ENCODE data around the gene NOL7.

The NOL7 gene

GRCh38 chr6:13600036-13600435, 15.1 kb upstream of the NOL7 start:
- no peak for DNase-seq

- DNase-seq: no peak
Observed at GRCh38 chr6:13604135-13604534, 11.0 kb upstream of the NOL7 start.

- no peak for DNase-seq
Observed at GRCh38 chr6:13604546-13605416, 10.4 kb upstream of the NOL7 start.

- no peak for DNase-seq
Observed at GRCh38 chr6:13605634-13606033, 9.5 kb upstream of the NOL7 start.

GRCh38 chr6:13611715-13612114, 3.4 kb upstream of the NOL7 start:
- no peak for DNase-seq

GRCh38 chr6:13613029-13613594, 2.0 kb upstream of the NOL7 start:
- DNase-seq: no peak

- DNase-seq: peak; percentile 70
Observed at GRCh38 chr6:13614126-13614925, 809 bp upstream of the NOL7 start.

- DNase-seq: peak; percentile 76
Observed at GRCh38 chr6:13615792-13616120, 621 bp downstream of the NOL7 start.

GRCh38 chr6:13617066-13617465, 1.9 kb downstream of the NOL7 start:
- no peak for DNase-seq

- DNase-seq: no peak
Observed at GRCh38 chr6:13624871-13625288, 9.7 kb downstream of the NOL7 start.

- DNase-seq: no peak
Observed at GRCh38 chr6:13629459-13630116, 14.5 kb downstream of the NOL7 start.

GRCh38 chr6:13630499-13630898, 15.4 kb downstream of the NOL7 start:
- no peak for DNase-seq

GRCh38 chr6:13633343-13633742, 18.2 kb downstream of the NOL7 start:
- DNase-seq: no peak

- no peak for DNase-seq
Observed at GRCh38 chr6:13635948-13636658, 21.0 kb downstream of the NOL7 start.

GRCh38 chr6:13638014-13638413, 22.9 kb downstream of the NOL7 start:
- no peak for DNase-seq

- no peak for DNase-seq
Observed at GRCh38 chr6:13638626-13639025, 23.5 kb downstream of the NOL7 start.

GRCh38 chr6:13641315-13641714, 26.2 kb downstream of the NOL7 start:
- no peak for DNase-seq

GRCh38 chr6:13643125-13643524, 28.0 kb downstream of the NOL7 start:
- DNase-seq: no peak

- DNase-seq: no peak
Observed at GRCh38 chr6:13648850-13649249, 33.7 kb downstream of the NOL7 start.

GRCh38 chr6:13649393-13649792, 34.3 kb downstream of the NOL7 start:
- DNase-seq: no peak

- DNase-seq: no peak
Observed at GRCh38 chr6:13653296-13653695, 38.2 kb downstream of the NOL7 start.

GRCh38 chr6:13654496-13654895, 39.4 kb downstream of the NOL7 start:
- no peak for DNase-seq

GRCh38 chr6:13655700-13656099, 40.6 kb downstream of the NOL7 start:
- DNase-seq: no peak
